ENCODE data around the gene BPHL. TPM values are rescaled to one million over a fixed set of nuclear protein-coding genes. Genes with fewer than 3 reads are reported as not detected.
A peak's percentile ranks its signal among the peaks of the same experiment; 100 is the strongest.
"Not testable (repeated sequence)": the region's sequence is repeated elsewhere in the genome, so short reads cannot be mapped to it uniquely, and the experiment has no call there.

BPHL gene
- total RNA-seq, 1 donor = 14.8 TPM

DNA sequence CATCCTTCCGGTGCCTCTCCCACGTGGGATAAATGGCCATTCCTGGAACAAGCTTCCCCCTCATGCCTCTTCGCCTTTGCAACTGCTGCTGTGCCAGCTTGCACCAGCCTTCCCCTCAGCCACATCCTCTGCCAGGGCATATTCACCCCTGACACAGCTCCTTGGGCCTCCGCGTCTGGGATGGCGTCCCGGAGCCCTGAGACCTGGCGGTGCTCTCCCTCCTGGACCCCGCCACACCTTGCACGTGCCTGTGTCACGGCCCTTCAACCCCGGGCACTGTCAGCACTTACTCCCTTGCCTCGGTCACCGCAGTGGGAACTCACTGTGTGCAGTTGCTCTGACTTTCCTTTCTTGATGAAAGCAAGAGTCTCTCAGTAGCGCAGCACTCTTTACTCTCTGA, 13.2 kb downstream of the BPHL start:
- no peak overlapping the region for H3K4me3 ChIP-seq (ENCODE audit: low read depth, low read length)
- TF ChIP-seq, protein P1, sequence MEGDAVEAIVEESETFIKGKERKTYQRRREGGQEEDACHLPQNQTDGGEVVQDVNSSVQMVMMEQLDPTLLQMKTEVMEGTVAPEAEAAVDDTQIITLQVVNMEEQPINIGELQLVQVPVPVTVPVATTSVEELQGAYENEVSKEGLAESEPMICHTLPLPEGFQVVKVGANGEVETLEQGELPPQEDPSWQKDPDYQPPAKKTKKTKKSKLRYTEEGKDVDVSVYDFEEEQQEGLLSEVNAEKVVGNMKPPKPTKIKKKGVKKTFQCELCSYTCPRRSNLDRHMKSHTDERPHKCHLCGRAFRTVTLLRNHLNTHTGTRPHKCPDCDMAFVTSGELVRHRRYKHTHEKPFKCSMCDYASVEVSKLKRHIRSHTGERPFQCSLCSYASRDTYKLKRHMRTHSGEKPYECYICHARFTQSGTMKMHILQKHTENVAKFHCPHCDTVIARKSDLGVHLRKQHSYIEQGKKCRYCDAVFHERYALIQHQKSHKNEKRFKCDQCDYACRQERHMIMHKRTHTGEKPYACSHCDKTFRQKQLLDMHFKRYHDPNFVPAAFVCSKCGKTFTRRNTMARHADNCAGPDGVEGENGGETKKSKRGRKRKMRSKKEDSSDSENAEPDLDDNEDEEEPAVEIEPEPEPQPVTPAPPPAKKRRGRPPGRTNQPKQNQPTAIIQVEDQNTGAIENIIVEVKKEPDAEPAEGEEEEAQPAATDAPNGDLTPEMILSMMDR (IDR thresholded peaks at IDR 0.05; ENCODE audit: insufficient read depth, low read length) = no peak
- DNase-seq (ENCODE audit: low read depth) = no peak

DNA sequence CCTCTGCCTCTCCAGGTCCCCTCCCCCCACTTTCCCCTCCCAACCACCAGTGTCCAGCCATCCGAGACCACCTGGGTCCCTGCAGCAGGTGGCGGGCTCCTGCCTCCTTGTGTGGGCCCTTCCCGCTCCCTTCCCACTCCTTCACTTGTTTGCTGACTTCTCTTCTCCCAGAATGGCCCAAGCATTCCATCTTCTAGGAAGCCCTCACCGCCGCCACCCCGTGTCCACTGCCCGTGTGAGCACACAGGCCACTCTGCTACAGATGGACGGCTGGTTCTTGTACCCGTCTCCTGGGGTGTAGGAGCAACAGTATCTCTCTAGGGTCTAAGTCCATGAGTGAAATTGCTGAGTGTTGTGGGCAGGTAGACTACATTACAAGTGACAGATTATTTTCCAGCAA, 15.0 kb downstream of the BPHL start:
- TF ChIP-seq, protein P1 (IDR thresholded peaks at IDR 0.05; ENCODE audit: insufficient read depth, low read length) = no peak
- no peak for DNase-seq (ENCODE audit: low read depth)
- no peak overlapping the region for H3K4me3 ChIP-seq (ENCODE audit: low read depth, low read length)

DNA sequence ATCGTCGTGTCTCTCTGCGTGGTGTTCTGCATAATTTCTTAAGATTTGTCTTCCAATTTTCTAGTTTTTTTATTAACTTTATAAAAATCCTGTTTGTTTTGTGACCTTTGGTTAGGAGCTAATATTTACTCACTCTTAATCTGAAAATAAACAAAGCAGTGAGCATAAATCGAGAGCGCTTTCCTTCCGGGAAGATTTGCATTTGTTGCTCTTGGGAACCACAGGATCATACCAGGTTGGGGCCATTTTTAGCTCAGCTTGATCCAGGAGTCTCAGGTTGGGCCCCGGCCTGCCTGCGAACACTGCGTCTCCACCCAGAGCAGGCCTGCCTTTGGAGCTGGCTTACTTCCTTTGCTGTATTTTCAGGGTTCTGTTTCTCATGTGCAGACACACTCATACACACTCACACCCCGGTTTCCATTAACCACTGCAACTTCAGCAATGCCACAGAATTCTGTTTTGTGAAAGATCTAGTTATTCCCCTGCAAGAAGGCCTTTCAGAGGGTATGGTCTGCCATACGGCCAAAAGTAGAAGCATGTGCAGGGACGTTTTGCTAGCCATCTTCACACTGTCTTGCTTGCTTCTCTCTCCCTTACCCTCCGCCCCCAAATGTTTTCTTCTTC, 17.3 kb downstream of the BPHL start:
- no peak overlapping the region for H3K4me3 ChIP-seq (ENCODE audit: low read depth, low read length)
- TF ChIP-seq, protein P1 (IDR thresholded peaks at IDR 0.05; ENCODE audit: insufficient read depth, low read length) = no peak
- no peak for DNase-seq (ENCODE audit: low read depth)

DNA sequence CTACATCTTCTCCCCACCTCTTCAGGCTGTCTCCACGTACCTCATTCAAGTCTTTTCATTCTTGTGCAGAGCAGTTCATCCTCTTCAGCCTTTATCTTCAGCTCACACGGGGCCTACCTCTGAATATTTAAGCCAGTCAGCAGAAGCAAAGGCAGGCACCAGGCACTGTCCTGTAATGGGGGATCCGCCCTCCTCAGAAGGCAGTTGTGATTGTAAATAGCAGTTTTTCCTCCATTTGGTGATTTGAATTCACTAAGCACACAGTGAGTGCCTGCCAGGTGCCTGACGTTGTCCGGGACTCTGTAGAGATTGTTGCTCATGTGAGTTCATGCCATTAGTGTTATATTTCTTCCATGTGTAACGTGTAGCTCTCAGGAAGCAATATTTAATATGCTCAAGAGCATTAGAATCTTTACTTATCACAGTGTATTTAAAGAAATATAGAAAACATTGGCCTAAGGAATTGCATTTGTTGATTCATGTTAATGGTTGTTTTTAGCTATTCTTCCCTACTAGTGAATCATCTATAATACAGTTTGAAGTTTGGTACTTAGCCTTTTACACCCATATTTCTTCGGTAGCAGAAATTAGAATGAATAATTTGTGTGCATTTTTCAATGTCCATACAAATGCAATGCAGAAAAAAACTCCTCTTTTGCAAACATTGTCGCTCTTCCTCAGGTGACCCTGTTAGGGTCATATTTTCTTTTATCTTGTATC, 17.9 kb downstream of the BPHL start:
- TF ChIP-seq, protein P1 (IDR thresholded peaks at IDR 0.05; ENCODE audit: insufficient read depth, low read length) = no peak
- no peak for DNase-seq (ENCODE audit: low read depth)
- no peak overlapping the region for H3K4me3 ChIP-seq (ENCODE audit: low read depth, low read length)

DNA sequence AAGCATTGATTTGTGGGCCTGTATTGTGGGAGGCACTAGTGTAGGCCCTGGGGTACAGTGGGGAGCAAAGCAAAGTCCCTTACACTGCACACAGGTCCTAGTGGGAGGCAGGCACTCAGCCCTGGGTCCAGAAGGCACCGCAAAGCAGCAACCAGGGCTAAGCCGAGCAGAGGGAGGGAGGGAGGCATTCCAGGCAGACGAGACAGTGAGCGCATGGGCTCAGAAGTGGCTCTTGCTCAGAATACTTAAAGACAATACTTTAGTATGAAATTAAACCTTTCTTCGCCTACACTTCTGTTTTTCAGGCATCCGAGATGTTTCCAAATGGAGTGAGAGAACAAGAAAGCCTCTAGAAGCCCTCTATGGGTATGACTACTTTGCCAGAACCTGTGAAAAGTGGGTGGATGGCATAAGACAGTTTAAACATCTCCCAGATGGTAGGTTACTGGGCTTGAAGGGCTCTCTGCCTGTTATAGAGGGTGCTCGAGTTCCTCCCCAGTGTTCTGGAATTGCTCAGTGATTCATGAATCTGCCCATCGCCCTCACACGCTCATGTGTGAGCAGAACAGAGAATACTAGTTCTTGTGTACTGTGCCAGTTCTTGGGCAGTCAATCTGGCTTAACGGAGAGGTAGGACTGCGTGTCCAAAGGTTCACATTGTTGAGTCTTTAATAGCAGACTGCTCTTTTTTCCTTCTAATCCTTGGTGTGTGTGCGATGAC, 18.7 kb downstream of the BPHL start:
- no peak overlapping the region for H3K4me3 ChIP-seq (ENCODE audit: low read depth, low read length)
- no peak for DNase-seq (ENCODE audit: low read depth)
- TF ChIP-seq, protein P1 (IDR thresholded peaks at IDR 0.05; ENCODE audit: insufficient read depth, low read length) = no peak

DNA sequence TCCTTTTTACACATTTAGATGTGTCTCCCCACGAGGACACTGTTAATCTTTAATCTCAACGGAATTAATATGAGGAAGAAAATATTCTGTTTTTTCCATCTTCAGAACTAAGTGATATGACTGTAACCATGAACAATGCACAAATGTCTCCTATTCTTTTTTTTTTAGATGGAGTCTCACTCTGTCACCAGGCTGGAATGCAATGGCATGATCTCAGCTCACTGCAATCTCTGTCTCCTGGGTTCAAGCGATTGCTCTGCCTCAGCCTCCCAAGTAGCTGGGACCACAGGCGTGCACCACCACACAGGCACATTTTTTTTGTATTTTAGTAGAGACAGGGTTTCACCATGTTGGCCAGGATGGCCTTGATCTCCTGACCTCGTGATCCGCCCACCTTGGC, 19.4 kb downstream of the BPHL start:
- not testable (repeated sequence) for DNase-seq (ENCODE audit: low read depth); H3K4me3 ChIP-seq (ENCODE audit: low read depth, low read length)

DNA sequence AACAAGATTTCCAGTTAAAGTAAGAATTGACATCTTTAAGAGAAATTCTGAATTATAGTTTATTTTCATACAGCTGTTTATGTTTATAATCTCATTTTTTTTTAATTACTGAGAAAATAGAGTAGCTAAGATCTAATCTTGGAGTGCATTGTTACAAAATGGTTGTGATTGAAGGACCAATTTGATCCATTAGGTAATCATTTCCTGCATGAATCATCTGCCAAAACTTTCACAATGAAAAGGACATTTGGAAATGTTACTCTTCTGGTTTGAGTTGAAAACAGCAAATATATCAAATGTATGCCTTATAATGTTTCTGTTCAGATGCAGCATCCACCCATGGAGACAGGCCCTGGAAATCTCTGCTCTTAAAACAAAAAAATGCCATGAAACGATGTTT, 19.8 kb downstream of the BPHL start:
- H3K4me3 ChIP-seq (ENCODE audit: low read depth, low read length) = no peak overlapping the region
- DNase-seq (ENCODE audit: low read depth) = peak; percentile 41
- TF ChIP-seq, protein P1 (IDR thresholded peaks at IDR 0.05; ENCODE audit: insufficient read depth, low read length) = no peak
